A549 (cell line): ENCODE measurements around the gene EHF. TPM values are rescaled to one million over a fixed set of nuclear protein-coding genes. Genes with fewer than 3 reads are reported as not detected.
A peak's percentile ranks its signal among the peaks of the same experiment; 100 is the strongest.

ENCODE experiments used
- ATAC-seq, 2 experiments: fragments of 200-7000 bp in 1 of 2; fragments of >200 bp in 1 of 2; cut with Nextera tagmentation in 1 of 2; cut with Tn5 transposase in 1 of 2; 3 replicates each; pipeline versions ENCODE4 v1.8.0 to v1.9.1; 2018 to 2020; ENCODE audit warnings: mild to moderate bottlenecking in 1 of 2, moderate library complexity in 1 of 2
- CTCF ChIA-PET: fragments of 300-600 bp; sonication (Branson Sonifier 250); formaldehyde crosslinking; extraction: SDS; loops from one replicate; lab custom pipeline; 2021; ENCODE audit warnings: antibody characterized with exemption, inconsistent platforms; lab: Yijun Ruan, JAX
- POLR2A ChIA-PET: fragments of 350-600 bp; formaldehyde crosslinking; extraction: SDS; loops from one replicate; lab custom pipeline; 2021; ENCODE audit warnings: antibody characterized with exemption, inconsistent platforms; lab: Yijun Ruan, JAX
- DNase-seq, 2 experiments: peaks; one replicate each; pipeline versions ENCODE4 v3.0.0 to v3.0.0-alpha.2; 2011 to 2016; ENCODE audit warnings: low read depth in 1 of 2, low spot score in 1 of 2
- FAIRE-seq: peaks from 2 replicates; lab custom pipeline; 2011; peaks lifted over from hg19 to GRCh38; lab: Jason Lieb, UNC
- H3K27ac ChIP-seq, 2 experiments: fragments of >200 bp; sonication (Bioruptor Twin); formaldehyde crosslinking; 3 replicates each; pipeline ENCODE4 v1.5.1; 2016 to 2017
- H3K4me1 ChIP-seq: fragments of >200 bp; sonication (Bioruptor Twin); formaldehyde crosslinking; 3 replicates; pipeline ENCODE4 v1.6.1; 2016
- H3K4me2 ChIP-seq: fragments of >200 bp; sonication (Bioruptor Twin); formaldehyde crosslinking; 3 replicates; pipeline ENCODE4 v1.6.1; 2016
- H3K4me3 ChIP-seq: fragments of >200 bp; sonication (Bioruptor Twin); formaldehyde crosslinking; 3 replicates; pipeline ENCODE4 v1.5.1; 2016
- H3K9me3 ChIP-seq: fragments of >200 bp; sonication (Bioruptor Twin); formaldehyde crosslinking; 3 replicates; pipeline ENCODE4 v1.6.1; 2016
- BHLHE40 ChIP-seq: IDR thresholded peaks from 2 replicates; pipeline ENCODE4 v1.6.1; 2012; ENCODE audit warnings: low read depth, low read length, inconsistent platforms
- CBX8 ChIP-seq: fragments of 200-600 bp; sonication (generic); IDR thresholded peaks from 2 replicates; pipeline ENCODE4 v1.6.1; 2016
- CEBPB ChIP-seq, 2 experiments: fragments of >200 bp in 1 of 2; sonication (Bioruptor Twin) in 1 of 2; formaldehyde crosslinking in 1 of 2; IDR thresholded peaks; 2 replicates each; pipeline ENCODE4 v1.6.1; 2012 to 2016
- E2F6 ChIP-seq: IDR thresholded peaks from 2 replicates; pipeline ENCODE4 v1.6.1; 2012; ENCODE audit warnings: low read depth, borderline replicate concordance
- EHF ChIP-seq: fragments of 250-450 bp; sonication (Bioruptor Pico); IDR thresholded peaks from 2 replicates; pipeline ENCODE4 v1.5.0; 2020; ENCODE audit warnings: mild to moderate bottlenecking
- EHMT2 ChIP-seq: fragments of 200-600 bp; sonication (generic); IDR thresholded peaks from 2 replicates; pipeline ENCODE4 v1.6.1; 2016; ENCODE audit warnings: antibody characterized with exemption, low read depth, mild to moderate bottlenecking, moderate library complexity
- ELK1 ChIP-seq: fragments of 150-350 bp; IDR thresholded peaks from 2 replicates; pipeline ENCODE4 v1.6.1; 2014; ENCODE audit warnings: low read depth, mild to moderate bottlenecking, low read length
- EP300 ChIP-seq, 2 experiments: fragments of >200 bp; sonication (Bioruptor Twin); formaldehyde crosslinking; IDR thresholded peaks; 2 replicates in 1 of 2; 3 replicates in 1 of 2; pipeline ENCODE4 v1.6.1; 2016 to 2017
- FOXS1 ChIP-seq: fragments of 250-450 bp; sonication (Bioruptor Pico); IDR thresholded peaks from 2 replicates; pipeline ENCODE4 v1.5.0; 2020; ENCODE audit warnings: mild to moderate bottlenecking, moderate library complexity
- GATA3 ChIP-seq: IDR thresholded peaks from 2 replicates; pipeline ENCODE4 v1.6.1; 2012; ENCODE audit warnings: borderline replicate concordance
- HDAC2 ChIP-seq: fragments of 200-600 bp; sonication (generic); IDR thresholded peaks from 2 replicates; pipeline ENCODE4 v1.6.1; 2016
- HES2 ChIP-seq: fragments of >200 bp; sonication (Bioruptor Twin); formaldehyde crosslinking; IDR thresholded peaks from 2 replicates; pipeline ENCODE4 v1.6.1; 2016
- HOXA7 ChIP-seq: fragments of 250-450 bp; sonication (Bioruptor Pico); IDR thresholded peaks from 2 replicates; pipeline ENCODE4 v1.5.0; 2020; ENCODE audit warnings: mild to moderate bottlenecking, moderate library complexity
- HOXB13 ChIP-seq: fragments of 250-450 bp; sonication (Bioruptor Pico); IDR thresholded peaks from 2 replicates; pipeline ENCODE4 v1.5.0; 2020; ENCODE audit warnings: low read depth, mild to moderate bottlenecking, moderate library complexity
- JUN ChIP-seq, 2 experiments: fragments of >200 bp; sonication (Bioruptor Twin); formaldehyde crosslinking; IDR thresholded peaks; 2 replicates in 1 of 2; 3 replicates in 1 of 2; pipeline ENCODE4 v1.6.1; 2016 to 2017
- MAX ChIP-seq: IDR thresholded peaks from 2 replicates; pipeline ENCODE4 v1.6.1; 2012
- MAZ ChIP-seq: fragments of 150-350 bp; IDR thresholded peaks from 2 replicates; pipeline ENCODE4 v1.6.1; 2014; ENCODE audit warnings: antibody characterized with exemption, low read depth, low read length, borderline replicate concordance
- NPAS2 ChIP-seq: fragments of 250-450 bp; sonication (Bioruptor Pico); IDR thresholded peaks from 2 replicates; pipeline ENCODE4 v1.8.0; 2022; ENCODE audit warnings: mild to moderate bottlenecking, moderate library complexity, borderline replicate concordance
- NR3C1 ChIP-seq: fragments of >200 bp; sonication (Bioruptor Twin); formaldehyde crosslinking; IDR thresholded peaks from 3 replicates; pipeline ENCODE4 v1.6.1; 2017
- PBX3 ChIP-seq: IDR thresholded peaks from 2 replicates; pipeline ENCODE4 v1.6.1; 2012
- POLR2AphosphoS2 ChIP-seq: conservative IDR thresholded peaks from 2 replicates; pipeline ENCODE4 v1.6.1; 2012; ENCODE audit warnings: low read length, improper control_type of control experiment, inconsistent platforms
- RAD21 ChIP-seq, 2 experiments: fragments of >200 bp in 1 of 2; sonication (Bioruptor Twin) in 1 of 2; formaldehyde crosslinking in 1 of 2; IDR thresholded peaks in 1 of 2; conservative IDR thresholded peaks in 1 of 2; 2 replicates in 1 of 2; 3 replicates in 1 of 2; pipeline ENCODE4 v1.6.1; 2012 to 2018; ENCODE audit warnings: inconsistent platforms in 1 of 2
- RNF2 ChIP-seq: fragments of 200-600 bp; sonication (generic); IDR thresholded peaks from 2 replicates; pipeline ENCODE4 v1.6.1; 2016; ENCODE audit warnings: low read depth, mild to moderate bottlenecking, antibody characterized with exemption, moderate library complexity, borderline replicate concordance
- SMC3 ChIP-seq: fragments of >200 bp; sonication (Bioruptor Twin); formaldehyde crosslinking; IDR thresholded peaks from 3 replicates; pipeline ENCODE4 v1.6.1; 2018; ENCODE audit warnings: inconsistent platforms
- SREBF2 ChIP-seq: fragments of 450-650 bp; IDR thresholded peaks from 2 replicates; pipeline ENCODE4 v1.6.1; 2014; ENCODE audit warnings: mild to moderate bottlenecking, moderate library complexity
- TP53 ChIP-seq: fragments of 250-450 bp; sonication (Bioruptor Pico); IDR thresholded peaks from 2 replicates; pipeline ENCODE4 v1.5.0; 2021; ENCODE audit warnings: mild to moderate bottlenecking, moderate library complexity
- ZSCAN20 ChIP-seq: fragments of 250-450 bp; sonication (Bioruptor Pico); IDR thresholded peaks from 2 replicates; pipeline ENCODE4 v1.8.0; 2022; ENCODE audit warnings: mild to moderate bottlenecking, moderate library complexity
- WGBS: methylation state at CpG from one replicate; pipeline ENCODE4 v1.1.6; 2017; ENCODE audit errors: missing lambda C conversion rate; 5-methylcytosine and 5-hydroxymethylcytosine counted together
- polyA plus RNA-seq, 4 experiments: library from polyadenylated mRNA; depleted of rRNA in 3 of 4; stranded (reverse); fragments of >200 nt; fragmentation: RNase III in 1 of 4; extraction: RNeasy Plus Mini Kit Qiagen cat#74134 plus additional on column Dnase treatment in 1 of 4; gene quantifications; 2 replicates in 3 of 4; 3 replicates in 1 of 4; pipeline ENCODE4 v1.2.3, GENCODE V29; 2011 to 2017

Gene EHF
- polyA plus RNA-seq, 2 of the 4 experiments (the other 2 are of a cell fraction): 5.4 to 7.8 TPM

- CTCF ChIA-PET: no interaction called here
- 18% methylated on average over 1 of the region's 1 CpG for WGBS
- ATAC-seq (no peak), DNase-seq (no peak), FAIRE-seq (no peak)
- Histone ChIP-seq H3K9me3 (peaks cover 58% of the 10 kb centered on the region), H3K4me2 (no peak overlapping the region), H3K4me1 (peaks cover 5% of the 10 kb centered on the region; the same call in 2 of the 3 replicates), H3K27ac (no peak overlapping the region), H3K4me3 (no peak overlapping the region)
- POLR2A ChIA-PET: no interaction called here
- TF ChIP-seq RNF2 (no peak), NPAS2 (CRISPR knock-in tag) (no peak), BHLHE40 (no peak), HOXB13 (CRISPR knock-in tag) (no peak), ZSCAN20 (CRISPR knock-in tag) (no peak), FOXS1 (no peak), POLR2AphosphoS2 (no peak), PBX3 (no peak), SREBF2 (no peak), SMC3 (no peak), HDAC2 (no peak), ELK1 (no peak), EP300 (IDR thresholded peaks at IDR 0.05) (no peak), TP53 (no peak), MAX (no peak), GATA3 (no peak), HOXA7 (CRISPR knock-in tag) (no peak), EHF (CRISPR knock-in tag) (no peak), JUN (IDR thresholded peaks at IDR 0.05) (no peak)
Observed at GRCh38 chr11:34593085-34593484, 27.8 kb upstream of the EHF start.

- H3K27ac ChIP-seq: peak overlapping the region; percentile 57 to 99
- ATAC-seq (no peak), FAIRE-seq (no peak), DNase-seq (no peak)
- no peak overlapping the region for H3K4me3 ChIP-seq
- TF ChIP-seq E2F6 (no peak), NPAS2 (CRISPR knock-in tag) (no peak), HES2 (no peak), CBX8 (no peak), ZSCAN20 (CRISPR knock-in tag) (no peak), RAD21 (conservative IDR thresholded peaks at IDR 0.05 in 1 of 2, IDR thresholded peaks at IDR 0.05 in 1 of 2) (no peak), CEBPB (IDR thresholded peaks at IDR 0.05) (no peak), NR3C1 (no peak), MAZ (no peak), EHMT2 (no peak), ELK1 (no peak)
- 62% methylated on average over 3 of the region's 3 CpGs for WGBS
- no peak overlapping the region for H3K4me2 ChIP-seq
- H3K4me1 ChIP-seq: peaks cover 13% of the 10 kb centered on the region
- ChIA-PET POLR2A (no interaction called here), CTCF (interaction anchor here (0.7 to 4.3 kb wide), 5 partner anchors 8 to 297 kb away, joined by 3 to 39 read pairs (median 4); no protein-coding TSS in a partner anchor)
- peaks cover 60% of the 10 kb centered on the region for H3K9me3 ChIP-seq
Observed at GRCh38 chr11:34594603-34595002, 26.3 kb upstream of the EHF start.
